NCI-H510A treated with DMSO at 0.1 percent for 48 hours (cell line): ENCODE measurements around the gene CDC42EP3.
A peak's percentile ranks its signal among the peaks of the same experiment; 100 is the strongest.

ENCODE experiments used
- DNase-seq: peaks from one replicate; lab custom pipeline; 2025; lab: John Stamatoyannopoulos, UW

CDC42EP3 gene, protein sequence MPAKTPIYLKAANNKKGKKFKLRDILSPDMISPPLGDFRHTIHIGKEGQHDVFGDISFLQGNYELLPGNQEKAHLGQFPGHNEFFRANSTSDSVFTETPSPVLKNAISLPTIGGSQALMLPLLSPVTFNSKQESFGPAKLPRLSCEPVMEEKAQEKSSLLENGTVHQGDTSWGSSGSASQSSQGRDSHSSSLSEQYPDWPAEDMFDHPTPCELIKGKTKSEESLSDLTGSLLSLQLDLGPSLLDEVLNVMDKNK

DNA sequence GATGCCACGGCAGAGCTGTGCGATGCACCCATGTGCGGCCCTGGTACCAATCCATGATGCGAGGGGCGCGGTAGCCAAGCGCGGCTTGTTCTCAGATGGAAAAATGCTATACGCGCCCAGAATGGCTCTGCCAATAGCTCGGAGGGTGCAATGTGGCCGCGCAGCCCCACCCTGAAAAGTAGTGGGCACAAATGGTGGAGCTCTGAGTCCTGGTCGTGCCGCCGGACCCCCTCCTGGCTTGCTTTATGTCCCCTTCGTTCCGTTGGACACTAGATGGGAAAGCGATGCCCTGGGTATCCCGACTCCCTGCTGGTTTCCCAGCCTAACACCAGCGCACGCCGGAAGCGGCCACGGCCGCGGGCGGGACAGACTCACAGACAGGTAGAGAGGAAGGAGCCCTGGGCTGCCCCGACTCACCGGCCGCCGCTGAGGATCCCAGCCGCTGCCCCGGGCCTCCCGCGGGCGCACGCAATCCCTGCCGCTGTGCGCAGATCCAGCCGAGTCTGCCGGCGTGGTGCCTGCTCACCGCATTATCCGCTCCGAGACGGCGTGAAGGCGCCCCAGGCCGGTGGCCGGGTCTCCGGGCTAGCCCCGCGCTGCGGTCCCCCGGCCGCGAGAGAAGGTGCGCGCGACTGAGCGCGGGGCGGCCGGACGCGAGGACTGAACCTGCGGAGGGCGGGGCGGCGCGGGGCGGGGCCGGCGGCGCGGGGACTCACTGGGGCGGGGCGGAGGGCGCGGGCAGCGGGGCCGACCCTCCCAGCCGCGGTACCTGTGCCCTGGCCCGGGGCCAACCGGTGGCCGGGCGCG, at the start of gene CDC42EP3:
TSS of gene CDC42EP3 (minus strand) at position 634 of the 807 bp plus-strand sequence. CDS start 25,055 bp downstream, outside the sequence.
- peak; percentile 73 for DNase-seq

DNA sequence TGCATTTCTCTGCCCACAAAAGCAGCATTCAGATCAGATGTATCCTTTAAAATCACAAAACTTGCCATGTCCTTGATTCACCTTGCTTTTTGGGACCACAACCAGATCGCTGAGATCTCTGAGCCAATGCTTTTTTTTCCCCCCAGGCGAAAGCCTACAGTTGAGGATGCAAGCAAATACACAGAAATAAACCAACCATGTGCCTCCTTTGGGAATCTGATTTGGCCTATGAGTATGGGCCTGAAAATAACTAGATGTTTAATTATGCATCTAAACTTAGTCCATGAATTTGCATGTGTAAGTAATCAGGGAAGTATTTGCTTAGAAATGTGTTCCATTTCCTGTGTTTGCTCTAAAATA, 49.7 kb upstream of the CDC42EP3 start:
- no peak for DNase-seq

DNA sequence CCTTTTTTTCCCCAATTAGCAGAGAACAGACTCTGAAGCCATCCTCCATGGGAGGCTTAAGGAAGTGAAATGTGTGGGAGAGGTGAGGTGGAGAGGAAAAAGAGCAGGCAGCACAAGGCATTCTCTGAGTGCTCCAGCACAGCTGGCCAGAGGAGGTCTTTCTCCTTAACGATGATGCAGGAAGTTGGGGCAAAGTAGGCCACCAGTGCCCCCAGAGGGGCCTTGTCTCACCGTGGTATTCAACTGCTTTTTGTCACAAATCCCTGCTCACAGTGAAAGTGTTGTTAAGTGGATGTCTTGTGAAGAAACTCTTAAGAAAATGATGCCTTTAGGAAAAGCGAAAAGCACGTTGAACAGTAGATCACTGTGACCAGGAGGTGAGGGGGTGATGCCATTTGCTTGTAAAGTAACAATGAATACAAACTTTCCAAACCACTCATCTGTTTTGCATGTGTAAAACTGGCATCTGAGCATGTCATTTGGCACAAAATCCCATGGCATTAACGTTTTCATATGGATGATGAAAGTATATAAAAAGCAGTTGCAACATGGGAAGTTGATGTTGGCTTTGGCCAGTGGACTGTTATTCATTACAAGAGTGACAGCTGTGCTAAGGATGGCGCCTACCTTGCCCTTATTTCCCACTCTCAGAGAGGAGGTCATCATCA, 49.2 kb upstream of the CDC42EP3 start:
- DNase-seq: no peak

DNA sequence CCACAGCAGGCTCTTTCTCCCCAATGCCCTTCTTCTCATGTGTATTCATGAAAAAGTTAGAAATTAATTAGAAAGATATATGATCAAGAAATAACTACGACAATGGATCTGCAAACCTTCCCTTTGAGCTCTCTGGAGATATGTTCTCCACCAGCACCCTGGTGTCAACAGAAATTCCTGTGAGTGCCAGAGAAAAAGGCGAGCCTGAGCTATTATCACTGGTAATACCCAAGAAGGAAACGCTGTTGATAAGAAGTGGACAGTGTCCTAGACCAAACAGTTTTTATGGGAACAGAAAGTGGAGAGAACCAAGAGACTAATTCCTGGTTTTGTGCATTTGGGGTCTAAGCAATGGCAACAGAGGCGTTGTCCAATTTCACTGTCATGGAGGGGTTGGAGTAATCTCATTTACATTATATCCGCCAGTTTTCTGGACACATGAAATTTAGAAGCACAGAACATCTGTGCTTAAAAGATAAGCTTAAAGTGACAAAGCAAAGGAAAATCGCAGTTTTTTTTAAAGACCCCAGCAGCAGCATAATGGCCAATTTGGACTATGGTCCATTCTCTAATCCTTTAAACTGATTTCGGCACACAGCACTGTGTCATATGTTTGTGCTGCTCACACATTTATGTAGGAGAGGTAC, 47.2 kb upstream of the CDC42EP3 start:
- DNase-seq: no peak

DNA sequence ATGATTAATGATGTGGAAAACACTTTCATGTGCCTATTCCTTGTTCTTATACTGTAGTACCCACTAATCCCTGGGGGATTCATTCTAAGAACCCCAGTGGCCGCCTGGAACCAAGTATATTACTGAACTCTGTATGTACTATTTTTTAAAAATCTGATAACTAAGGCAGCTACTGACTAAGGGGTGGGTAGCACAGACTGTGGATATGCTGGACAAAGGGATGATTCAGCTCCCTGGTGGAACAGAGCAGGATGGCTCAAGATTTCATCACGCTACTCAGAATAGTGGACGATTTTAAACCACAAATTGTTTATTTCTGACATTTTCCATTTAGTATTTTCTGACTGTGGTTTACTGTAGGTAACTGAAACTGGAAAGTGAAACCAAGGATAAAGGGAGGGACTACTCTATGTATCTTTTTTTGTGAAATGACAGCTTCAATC, 41.8 kb upstream of the CDC42EP3 start:
- no peak for DNase-seq

DNA sequence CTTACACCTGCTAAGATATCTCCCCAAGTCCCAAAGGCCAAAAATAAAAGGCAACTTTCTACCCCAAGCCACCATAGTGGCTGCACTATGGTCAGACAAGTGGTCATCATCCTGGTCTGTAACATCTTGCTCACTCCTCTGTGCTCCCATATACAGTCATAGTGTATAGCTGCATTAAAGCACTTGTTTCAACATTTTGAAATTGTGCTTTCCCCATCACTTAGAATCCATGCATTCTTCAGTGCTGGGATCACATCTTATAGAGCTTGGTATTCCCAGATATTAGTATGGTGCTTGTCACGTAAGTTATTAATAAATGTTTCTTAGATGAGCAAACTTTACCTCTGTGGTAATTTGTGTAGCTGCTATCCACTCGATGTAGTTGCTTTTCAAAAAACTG, 40.4 kb upstream of the CDC42EP3 start:
- no peak for DNase-seq

DNA sequence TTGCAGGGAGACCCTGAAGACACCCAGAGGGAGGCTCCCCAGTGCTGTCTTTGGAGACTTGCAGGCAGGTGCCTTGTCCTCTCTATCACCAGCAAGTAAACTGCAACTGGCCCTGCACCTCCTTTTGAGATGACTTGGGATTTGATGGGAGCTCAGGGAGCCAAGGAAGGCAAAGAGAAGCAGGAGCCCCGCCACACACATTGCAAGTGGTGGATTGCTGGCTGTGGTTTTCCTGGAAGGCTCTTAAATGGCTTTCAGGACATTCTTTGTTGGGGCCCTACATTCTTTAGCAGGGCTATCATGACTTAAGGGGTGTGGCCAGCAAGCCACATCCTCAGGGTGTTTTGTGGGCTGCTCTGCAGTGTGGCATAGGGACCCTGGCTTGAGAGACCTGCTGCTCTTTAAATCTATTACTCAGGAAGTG, 39.9 kb upstream of the CDC42EP3 start:
- no peak for DNase-seq

DNA sequence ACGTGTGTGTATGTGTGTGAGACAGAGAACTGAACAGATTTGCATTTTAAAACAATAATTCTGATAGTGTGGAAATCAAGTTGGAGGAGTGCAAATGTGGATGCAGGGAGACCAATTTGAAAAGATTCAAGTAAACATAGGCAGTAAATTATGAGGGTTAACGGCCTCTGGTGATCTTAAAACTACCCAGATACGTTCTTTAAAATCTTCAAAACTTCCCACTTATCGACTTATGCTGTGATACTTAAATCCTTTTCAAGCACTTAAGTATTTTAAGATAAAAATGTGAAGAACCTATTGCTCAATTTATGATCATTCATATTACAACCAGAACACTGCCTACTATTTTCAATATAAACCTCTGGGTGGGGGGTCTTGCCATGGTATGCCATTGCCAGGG, 37.7 kb upstream of the CDC42EP3 start:
- no peak for DNase-seq

DNA sequence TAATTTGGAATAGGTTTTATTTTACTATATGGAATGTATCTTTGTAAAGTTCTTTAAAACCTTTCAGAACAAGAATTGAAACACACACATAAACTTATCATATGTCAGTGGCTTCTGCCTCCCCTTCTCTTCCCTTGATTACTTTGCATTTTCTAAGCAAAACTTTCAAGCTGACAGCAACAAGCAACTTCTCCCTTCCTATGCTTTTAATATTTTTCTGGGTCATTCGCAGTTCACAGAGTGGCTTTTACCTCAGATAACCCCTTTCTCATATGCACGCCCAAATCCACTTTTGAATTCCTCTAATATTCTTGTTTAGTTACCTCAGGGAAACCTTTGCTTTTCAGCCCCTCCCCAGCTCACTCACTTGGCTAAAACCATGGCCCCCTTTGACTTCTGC, 36.7 kb upstream of the CDC42EP3 start:
- no peak for DNase-seq

DNA sequence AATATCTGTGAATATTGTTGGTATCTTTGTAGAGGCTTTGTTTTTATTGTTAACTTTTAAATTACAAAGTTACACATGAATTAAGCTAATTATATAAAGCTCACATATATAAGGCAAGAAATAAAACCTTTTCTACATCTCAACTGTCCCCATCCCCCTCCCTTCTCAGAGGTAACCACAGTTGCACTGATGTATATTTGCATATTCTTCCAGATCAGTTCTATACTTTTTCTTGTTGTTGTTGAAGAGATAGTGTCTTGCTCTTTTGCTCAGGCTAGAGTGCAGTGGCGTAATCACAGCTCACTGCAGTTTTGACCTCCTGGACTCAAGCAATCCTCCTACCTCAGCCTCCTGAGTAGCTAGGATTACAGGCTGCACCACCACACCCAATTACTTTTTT, 36.0 kb upstream of the CDC42EP3 start:
- no peak for DNase-seq

DNA sequence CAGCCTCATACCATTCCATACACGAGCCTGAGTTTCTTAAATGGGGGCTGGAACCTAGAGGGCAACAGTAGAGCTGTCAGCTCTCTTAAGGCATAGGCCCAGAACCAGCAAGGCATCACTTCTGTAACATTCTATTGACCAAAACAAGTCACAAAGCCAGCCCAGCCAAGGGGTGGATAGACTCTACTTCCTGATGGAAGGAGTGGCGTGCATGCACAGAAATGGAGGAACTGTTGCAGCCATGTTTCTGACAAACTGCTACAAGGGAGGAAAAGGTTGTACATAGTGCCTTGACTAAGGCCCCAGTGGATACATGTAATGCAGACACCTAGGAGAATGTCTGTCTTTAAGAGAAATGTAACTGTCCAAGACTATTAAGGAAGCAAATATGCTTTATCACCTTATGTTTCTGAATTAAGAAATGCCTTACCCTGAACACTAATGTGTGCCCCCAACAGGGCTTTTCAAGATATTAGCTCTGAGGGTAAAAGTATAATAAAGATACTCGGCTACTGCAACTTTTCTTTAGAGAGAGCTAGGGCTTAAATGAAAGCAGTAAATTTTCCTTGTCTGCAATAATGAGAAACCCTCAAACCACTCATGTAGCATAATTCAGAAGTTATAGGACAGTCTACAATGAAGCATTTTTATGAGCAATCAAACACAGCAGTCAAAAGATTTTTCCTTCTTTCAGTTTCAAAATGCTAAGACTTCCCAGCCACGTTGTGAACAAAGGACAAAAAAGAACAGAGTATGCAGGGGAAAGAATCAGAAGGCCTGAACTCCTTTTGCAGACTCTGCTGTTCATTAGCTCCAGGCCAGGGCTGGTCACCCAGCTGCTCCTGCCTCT, 35.1 kb upstream of the CDC42EP3 start:
- no peak for DNase-seq

DNA sequence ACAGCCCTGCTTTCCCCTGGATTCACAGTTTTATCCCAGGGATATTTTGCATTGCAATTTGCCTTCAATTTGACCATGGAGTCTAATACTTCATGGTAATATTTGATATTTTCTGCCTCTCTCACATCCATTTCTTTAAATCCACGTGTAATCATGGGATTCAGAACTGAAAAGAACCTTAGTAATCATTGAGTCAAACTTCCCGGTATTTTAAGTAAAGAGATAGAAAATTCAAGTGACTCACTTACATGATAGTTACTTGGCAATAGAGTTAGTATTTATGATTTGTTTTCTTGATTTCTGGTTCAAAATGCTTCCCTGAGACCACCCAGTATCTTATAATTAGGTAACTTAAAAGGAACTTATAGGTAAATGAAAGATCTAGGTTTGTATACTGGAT, 33.7 kb upstream of the CDC42EP3 start:
- DNase-seq: no peak

DNA sequence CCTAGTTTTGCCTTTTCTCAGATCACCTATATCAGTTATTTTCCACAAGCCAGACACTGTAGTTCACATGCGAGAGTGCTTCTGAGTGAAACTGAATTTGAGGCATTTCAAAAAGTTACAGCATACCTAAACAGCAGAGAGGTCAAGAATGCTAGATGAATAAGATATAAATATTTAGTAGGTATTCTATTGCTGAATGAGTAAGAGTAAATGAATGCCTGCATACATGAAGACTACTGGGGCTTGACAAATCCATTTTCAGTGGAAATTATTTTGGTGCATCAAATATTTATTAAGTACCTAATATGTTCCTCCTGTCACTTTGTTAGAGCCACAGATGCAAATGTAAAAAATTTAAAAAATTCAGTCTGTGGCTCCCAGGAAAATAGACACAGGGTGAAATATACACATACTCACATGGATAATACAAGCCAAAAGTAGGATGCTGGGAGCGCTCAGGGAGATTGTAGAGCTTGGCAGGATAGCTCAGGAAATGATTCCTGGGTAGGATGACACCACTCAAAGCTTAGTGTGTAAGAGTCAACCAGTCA, 27.6 kb upstream of the CDC42EP3 start:
- DNase-seq: no peak

DNA sequence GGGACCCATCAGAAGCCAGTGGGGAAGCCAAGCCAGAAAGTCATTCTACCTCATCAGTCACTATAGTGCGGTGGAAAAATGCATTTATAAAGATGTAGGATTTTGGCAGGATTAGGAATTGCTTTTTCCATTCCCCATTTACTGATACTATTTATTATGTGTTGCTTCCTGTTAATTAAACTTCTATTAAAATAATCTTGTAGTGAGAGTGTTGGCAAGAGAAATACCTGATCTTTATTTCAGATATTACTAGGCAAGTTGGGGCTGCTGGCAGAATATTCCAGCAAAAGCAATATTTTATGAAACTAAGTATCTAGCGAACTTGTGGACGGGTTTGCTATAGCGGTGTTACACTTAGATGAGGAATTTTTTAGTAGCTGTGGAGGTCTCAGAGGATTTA, 23.9 kb upstream of the CDC42EP3 start:
- DNase-seq: no peak

DNA sequence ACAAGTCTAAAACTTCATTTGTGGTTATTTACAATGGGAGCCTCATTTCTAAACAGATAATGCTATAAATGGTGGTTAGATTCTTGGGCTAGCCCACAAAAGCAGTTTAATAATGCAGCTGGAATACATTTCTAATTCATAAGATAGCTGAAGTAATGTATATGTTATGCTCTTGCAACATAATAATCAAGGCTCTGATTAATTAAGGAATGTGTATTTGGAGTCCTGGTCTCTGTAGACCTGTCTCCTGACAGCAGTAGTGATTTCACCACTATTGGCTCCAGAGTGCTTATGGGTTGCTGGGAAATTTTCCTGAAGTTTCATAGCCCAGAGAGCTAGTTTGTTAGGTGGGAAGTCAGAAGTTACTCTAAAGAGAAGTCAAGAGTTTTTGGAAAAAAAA, 21.3 kb upstream of the CDC42EP3 start:
- no peak for DNase-seq

DNA sequence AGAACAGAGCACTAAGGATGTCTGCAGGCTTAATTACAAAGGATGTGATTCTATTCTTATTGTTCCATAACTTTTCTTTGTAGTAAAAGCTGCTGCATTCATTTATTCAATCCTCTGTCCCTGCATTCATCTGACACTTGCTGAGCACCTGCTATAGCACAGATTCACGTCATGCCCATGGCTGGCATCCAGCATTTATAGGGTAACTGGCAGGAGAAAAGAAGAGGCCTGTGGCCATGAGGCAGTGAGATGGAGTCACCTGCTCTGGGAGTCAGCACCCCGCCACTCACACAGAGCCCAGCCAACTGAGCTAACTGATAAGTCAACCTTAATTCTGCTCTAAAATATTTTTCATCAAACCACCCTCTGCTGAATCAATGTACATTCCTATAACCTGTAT, 18.3 kb upstream of the CDC42EP3 start:
- DNase-seq: no peak

DNA sequence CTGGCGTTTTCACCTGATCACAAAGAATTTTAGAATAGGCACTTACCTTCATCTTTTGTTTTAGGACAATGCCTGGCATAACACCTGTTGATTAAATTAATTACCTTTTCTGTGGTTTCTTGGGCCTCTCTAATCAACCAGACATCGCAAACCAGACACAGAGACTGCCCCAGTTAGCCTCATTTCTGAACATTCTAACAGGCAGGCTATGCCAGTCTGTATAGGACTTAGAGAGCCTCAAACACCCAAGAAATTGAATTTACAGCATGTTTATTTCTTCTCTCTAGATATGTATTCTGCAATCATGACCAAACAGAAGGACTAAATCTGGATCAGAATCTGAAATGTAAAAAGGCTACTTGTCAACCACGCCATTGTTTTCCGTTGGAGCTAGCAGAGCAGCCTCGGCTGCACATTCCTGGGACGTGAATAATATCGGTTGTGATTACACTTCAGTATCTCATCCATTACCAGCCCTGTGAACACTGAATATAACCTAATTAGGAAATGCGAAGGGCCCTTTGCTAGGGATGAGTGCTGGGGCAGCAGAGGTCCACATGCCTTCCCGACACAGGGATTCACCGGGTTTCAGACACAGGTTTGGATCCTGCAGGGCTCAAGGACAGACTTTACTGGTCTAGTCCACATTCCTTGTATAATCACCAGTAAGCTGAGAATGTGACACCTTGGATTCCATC, 17.5 kb upstream of the CDC42EP3 start:
- no peak for DNase-seq

DNA sequence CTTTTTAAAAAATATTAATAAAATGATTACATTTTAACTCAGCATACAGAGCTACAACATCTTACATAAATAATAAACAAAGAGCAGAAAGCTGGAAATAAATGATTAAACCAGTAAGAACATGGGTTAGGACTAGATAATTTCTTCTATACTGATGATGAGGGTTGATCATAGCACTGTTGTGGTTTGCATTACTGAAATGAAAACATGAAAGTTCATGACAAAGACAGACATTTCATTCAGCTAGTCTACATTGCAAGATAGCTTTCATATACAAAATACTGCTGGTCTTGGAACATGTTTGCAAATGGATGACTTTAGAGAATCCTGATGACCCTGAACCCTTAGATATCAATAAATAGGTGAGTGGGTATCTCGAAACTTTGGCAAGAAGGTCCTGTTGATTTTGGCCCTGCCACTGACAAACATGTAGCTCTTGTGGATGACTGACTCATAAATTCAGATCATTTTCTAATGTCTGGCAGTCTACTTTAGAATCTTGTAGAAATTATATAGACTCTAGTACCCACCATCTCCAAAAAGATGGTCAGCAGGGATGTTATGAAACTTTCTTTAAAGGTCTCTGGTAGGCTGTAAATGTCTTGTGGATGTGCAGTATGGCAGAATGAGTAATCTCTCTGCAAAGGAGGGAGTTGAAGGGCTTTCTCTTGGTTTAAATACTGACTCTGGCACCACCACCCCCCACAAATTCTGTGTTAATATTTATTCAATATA, 15.5 kb upstream of the CDC42EP3 start:
- DNase-seq: no peak

DNA sequence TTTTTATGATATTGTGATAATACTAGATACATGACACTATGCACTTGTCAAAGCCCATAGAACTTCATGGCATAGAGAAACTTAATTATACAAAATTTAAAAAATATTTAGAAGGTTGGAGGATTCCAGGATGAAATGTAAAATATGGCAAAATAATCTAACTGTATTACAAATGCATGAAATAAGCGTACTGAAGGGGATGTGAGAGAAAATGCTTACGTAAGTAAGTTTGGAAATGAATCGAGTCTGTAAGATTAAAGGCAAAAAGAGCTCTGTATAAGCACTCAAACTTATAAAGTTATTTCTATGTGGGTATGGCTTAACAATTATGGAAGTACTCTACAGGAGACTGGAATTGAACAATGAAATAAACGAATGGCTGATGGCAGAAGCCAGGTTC, 13.4 kb upstream of the CDC42EP3 start:
- no peak for DNase-seq
